NCI-H2227 (cell line): Measurements from ENCODE around the gene KLF11.
"Not testable (repeated sequence)": the region's sequence is repeated elsewhere in the genome, so short reads cannot be mapped to it uniquely, and the experiment has no call there.

Experiments
- DNase-seq: peaks from one replicate; lab custom pipeline; 2025; ENCODE audit not compliant: unreplicated experiment; lab: John Stamatoyannopoulos, UW

Gene KLF11

DNA sequence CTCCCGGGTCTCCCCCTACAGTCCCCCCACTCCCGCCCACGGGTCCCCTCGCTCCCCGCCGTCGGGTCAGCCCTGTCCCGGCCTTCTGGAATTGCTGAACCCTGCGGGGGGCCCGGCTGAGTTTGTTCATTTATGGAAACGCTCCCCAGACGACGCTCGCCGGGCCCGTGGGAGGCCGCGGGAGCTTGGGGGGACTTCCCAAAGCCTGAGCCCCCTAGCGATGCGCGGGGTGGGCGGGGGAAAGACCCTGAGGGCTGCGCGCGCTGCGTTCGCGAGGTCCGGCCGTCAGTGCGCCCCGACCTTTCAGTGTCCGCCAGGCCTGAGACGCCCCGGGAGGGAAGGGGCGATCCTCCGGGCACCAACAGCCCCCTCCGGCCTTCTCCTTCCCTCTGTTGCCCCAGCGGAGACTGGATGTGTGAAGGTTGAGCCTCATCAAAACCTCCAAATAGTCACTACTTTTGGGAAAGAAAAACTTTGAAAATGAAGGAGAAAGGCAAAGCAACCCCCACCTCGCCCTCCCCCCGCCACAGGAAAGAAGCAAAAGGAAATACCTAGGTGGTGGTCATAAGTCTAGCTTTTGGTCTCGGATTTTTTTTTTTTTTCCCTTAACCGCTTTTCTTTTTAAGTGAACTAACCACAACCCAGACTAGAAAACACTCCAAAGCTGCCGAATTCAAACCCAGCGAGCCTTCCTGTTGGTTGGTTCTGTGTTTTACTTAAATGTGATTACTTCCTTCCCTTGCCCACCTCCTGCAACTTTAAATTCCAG, 37.4 kb downstream of the KLF11 start:
- DNase-seq: peak; percentile 45

DNA sequence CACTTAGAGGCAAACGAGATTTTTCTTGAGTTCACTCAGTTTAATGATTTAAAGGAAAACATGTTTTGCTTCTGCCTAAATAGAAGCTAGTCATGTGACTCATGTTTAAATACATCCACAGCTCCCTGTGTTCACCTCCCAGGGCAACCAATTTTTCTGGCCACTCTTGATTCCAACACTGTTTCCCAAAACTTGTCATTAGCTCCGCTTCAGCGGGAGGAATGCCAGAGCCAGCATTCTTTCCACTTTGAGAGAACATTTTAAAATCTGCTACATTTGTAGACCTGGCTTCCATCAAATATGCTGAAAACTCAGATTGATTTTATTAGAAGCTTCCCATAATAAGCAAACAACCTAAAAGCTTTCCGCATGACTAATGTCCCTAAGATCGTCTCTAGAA, 39.7 kb downstream of the KLF11 start:
- DNase-seq: no peak

DNA sequence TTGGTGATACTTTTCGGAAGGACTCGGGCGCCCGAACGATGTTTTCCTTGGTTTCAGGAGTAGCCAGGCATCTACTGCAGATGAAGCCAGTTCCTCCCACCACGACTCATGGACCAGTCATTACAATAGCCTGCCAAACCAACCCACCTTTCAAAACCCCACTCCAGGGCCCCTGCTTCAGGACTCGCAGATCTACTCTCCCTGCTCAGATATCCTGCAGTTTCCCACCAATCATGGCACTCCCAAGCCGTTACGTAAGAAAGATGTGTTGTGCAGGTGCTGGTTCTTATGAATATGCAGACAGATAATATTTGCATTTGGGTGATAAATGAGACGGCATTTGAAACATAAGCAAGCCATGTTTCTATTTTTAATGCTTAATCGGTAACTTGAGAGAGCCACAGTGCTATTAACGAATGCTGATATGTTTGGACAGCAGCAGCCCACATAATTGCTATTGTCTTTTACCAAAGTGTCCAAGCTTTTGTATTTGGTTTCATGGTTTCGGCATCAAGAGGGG, 40.4 kb downstream of the KLF11 start:
- no peak for DNase-seq

DNA sequence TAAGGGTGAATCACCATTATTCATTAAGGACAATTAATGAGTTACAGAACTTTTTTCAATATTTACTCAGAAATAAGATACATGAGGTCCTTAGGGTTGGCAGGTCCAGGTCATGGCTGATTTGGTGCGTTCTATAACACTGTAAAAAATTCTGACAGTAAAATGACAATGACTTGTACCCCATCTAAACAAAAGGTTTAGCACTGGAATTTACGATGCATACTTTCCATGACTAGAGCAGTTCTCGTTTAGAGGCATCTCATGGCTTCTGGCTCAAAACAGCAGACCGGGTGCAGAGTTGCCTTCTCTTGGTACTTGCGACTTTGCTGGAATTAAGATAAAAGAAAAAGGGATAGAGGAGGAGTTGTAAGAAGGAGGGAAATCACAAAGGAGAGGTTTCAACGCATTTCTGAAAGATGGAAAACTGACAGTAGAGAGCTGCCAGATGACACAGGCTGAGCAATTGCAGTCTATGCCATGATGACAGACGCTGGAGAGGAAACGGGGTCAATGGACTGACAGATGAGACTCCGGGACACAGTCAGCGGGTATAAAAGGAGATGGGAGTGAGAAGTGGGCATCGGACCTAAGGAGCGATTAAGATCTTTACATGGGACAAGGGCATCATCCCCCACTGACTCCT, 41.0 kb downstream of the KLF11 start:
- DNase-seq: no peak

DNA sequence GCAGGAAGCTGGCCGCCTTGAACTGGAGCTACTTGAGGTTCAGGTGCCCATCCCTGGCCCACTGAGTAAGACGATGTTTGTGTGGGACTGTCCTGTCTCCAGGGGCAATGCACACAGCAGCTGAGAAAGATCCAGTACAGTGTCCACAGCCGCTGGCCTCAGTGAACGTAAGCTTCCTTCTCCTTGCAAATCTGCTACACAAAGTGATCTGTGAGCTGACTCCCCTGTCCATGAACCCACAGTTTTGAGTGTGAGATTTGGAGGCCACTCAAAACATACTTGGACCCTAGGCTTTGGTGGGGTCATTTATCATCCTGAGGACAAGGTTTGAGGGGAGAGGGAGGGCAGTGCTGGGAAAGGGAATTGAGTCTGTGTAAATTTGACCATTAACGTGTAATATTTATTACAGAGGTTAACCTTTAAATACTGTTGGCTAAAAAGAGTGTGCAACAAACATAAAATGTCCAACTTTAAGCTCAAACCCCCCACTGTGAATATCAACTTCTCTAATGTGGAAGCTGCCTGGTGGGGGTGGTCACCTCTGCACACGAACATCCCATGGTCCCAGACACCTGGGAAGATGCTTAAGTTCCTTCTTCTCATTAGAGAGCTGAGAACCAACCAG, 41.8 kb downstream of the KLF11 start:
- no peak for DNase-seq

DNA sequence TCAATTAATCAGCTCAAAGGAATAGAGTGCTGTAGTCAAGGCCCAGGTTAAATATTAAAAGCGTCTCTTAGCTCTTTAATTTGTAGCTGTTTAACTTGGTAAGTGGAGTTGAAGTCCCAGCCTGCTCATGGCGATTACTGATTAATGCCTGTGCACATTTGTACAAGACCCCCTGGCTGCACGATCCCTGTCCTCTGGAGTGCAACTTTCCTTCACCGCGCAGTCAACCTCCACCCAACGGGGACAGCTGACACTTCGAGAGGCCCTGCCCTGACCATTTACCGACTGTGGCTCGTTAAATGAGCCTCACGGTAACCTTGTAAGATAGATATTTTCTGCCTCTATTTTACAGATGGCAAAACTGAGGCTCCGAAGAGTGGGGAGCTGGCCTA, 42.3 kb downstream of the KLF11 start:
- no peak for DNase-seq

DNA sequence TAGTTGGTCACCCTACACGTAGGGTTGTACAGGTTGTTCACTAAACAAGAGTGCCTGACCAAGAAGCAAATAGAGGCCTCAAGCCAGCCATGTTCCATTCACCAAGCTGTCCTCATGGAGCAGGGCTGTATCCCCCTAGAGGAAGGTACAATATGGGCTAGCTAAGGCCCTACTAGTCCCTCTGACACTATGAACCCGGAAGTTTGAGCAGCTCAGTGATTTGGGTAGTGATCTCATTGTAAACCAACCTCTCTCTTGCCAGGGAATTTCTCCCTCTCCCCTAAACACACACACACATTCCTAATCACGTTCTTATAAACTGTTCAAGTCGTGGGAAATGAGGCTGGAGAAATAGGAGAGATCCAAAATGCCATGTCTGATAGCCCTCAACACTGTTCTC, 43.6 kb downstream of the KLF11 start:
- DNase-seq: no peak

DNA sequence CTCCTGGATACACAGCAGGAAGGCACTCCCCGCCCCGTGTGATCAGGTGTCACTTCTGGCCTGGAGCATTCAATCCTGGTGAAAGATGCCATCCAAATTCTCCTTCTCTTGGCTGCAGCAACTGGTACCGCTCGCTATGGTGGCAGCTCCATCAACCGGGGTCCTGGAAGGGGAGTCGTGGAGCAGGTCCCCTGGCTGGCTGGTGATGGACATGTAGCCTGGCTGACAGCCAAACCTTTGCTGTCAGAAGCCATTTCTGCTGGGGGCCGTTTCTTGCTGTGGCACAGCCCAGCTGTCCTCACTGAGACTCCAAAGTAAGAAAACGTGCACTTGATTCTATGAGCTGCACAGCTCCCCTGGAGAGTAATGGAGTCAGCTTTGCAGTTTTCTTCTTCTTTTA, 44.0 kb downstream of the KLF11 start:
- no peak for DNase-seq

DNA sequence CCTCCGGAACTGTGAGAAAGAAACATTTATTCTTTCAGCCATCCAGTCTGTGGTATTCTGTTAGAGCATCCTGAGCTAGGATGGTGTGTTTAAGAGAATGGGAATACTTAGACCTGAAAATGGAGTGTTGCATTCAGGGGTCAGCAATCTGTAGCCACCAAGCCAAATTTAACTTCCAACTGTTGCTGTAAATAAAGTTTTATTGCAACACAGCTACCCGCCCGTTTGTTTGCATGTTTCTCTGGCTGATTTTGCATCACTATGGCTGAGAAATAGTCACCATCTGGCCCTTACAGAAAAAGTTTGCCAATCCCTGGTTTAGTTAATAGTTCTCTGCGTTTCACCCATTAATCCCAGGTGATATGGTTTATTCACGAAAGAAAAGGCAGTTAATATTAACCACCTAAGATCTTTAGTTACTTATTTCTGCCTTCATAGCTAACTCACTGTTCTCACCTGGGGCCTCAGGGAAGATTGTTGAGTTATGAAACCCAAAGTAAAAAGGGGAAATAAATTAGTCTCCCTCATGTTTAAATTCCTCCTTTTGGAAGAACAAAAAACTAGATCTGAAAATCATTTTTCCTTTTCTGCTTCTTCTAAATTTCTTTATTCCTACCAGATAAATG, 46.3 kb downstream of the KLF11 start:
- DNase-seq: no peak

DNA sequence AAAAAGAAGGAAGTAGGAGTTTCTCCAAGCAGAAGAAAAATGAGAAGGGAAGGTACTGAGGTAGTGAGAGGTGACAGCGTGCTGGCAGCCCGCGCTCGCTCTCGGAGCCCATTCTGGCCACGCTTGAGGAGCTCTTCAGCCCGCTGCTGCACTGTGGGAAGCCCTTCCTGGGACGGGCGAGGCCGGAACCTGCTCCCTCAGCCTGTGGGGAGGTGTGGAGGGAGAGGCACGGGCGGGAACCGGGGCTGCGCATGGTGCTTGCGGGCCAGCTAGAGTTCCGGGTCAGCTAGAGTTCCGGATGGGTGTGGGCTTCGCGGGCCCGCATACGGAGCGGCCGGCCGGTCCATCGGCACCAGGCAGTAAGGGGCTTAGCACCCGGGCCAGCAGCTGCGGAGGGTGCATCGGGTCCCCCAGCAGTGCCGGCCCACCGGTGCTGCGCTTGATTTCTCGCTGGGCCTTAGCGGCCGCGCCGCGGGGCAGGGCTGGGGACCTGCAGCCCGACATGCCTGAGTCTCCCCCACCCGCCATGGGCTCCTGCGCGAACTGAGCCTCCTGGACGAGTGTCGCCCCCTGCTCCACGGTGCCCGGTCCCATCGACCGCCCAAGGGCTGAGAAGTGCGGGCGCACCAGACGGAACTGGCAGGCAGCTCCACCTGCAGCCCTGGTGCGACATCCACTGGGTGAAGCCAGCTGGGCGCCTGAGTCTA, 48.0 kb downstream of the KLF11 start:
- no peak for DNase-seq

DNA sequence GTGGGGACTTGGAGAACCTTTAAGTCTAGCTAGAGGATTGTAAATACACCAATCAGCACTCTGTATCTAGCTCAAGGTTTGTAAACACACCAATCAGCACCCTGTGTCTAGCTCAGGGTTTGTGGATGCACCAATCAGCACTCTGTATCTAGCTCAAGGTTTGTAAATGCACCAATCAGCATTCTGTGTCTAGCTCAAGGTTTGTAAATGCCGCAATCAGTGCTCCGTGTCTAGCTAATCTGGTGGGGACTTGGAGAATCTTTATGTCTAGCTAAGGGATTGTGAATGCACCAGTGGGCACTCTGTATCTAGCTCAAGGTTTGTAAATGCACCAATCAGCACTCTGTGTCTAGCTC, 48.5 kb downstream of the KLF11 start:
- DNase-seq: not testable (repeated sequence)

DNA sequence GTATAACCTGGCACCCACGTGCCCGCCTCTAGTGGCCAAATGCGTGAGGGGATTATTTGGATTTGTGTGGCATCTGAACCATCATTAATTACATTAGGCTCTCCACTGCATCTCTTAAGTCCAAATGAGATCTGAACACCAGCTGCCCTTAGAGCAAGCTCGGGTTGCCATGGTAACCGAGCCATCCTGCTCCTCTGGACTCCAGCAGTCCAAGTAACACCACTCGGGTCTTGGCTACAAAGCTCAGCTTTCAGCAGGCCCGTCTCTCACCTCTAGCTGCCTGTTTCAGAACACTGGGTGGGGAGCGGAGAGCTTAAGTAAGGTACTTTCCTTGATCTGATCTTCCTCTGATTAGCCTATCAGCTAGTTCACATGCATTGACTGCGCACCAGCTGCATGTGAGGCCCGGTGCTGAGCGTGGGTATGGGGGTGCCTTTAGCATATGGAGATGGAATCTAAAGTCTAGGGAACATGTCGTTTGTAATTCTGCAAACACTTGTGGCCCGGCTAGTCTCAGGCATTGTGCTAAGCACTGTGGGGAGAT, 51.0 kb downstream of the KLF11 start:
- peak; percentile 82 for DNase-seq

DNA sequence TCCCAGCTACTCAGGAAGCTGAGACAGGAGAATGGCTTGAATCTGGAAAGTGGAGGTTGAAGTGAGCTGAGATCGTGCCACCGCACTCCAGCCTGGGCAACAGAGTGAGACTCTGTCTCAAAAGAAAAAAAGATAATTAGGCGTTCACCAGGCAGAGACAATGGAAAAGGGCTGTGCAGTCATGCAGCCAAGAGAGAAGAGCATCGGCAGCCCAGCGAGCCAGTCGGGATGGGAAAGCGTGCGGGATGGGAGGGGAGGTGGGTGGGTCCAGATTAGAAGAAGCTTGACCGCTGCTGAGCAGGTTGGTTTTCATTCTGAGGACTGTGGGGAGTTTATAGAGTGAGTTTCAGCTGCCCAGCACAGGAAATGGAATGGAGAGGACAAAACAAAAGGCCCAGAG, 51.8 kb downstream of the KLF11 start:
- no peak for DNase-seq

DNA sequence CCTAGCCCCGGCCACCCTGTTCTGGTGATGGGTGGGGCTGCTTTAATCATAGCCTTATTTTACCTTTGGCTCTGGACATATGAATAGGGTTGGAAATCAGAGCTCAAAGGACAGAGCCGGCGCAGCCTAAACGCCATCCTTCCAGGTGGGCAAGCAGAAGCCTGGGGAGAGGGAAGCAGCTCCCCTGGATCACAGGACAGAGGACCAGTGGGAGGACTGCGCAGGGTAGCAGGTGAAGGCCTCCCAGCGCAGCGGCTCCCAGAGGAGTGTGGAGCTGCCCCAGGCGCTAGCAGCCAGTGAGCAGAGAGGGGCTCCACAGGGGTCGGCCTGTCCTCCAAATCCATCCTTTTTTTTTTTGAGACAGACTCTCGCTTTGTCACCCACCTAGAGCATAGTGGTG, 53.3 kb downstream of the KLF11 start:
- no peak for DNase-seq

DNA sequence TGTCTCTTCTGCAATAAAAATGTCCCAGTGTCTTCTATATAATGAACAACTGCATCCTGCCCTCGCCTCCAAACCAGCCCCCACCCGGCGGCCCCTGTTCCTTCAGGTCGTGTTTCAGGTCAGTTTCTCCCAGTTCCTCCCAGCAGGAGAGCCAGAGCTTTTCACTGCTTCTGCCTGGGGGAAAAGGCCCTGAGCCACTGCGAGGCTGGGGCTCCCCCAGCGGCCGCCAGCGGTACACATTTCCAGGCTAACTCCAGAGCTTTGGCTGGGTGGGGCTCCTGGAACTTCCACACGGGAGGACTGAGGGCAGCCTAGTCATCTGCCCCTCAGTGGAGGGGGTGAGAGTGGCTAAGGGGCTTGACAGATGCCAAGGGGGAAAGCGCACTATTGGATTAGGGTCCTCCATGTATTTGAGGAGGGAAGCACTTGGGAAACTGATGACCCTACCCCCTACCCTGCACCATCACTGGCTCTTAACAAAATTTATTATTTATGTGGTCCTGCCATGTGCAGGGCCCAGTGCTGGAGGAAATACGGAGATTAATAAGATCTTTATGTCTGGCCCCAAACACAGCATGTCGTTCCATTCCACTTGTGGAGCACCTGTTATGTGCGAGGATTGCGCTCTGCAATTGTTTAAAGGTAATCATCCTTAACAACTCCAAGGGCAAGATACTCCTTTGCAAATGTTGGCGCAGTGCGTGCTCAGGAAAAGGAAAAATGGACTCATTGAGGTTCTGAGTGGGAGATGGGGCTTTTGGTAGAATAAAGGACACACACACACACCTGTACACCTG, 54.2 kb downstream of the KLF11 start:
- peak; percentile 76 for DNase-seq

DNA sequence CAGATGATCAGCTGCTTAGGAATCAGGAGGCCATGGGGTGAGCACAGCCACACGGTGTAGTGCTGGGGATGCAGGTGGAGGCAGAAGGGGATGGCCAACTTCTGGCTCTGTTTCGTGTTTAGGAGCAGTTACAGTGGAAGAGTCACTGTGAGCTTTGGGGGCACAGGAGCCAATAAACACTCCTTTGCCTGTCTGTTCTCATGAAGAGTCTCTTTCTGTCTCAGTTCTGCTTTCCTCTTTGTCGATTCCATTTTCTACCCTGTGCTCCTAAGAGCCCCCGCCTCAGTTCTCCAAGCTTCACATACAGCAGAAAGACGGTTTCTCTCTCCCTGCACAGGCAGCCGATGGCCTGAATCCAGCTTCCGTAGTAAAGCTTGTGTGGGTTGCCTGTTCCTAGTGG, 58.1 kb downstream of the KLF11 start:
- no peak for DNase-seq

DNA sequence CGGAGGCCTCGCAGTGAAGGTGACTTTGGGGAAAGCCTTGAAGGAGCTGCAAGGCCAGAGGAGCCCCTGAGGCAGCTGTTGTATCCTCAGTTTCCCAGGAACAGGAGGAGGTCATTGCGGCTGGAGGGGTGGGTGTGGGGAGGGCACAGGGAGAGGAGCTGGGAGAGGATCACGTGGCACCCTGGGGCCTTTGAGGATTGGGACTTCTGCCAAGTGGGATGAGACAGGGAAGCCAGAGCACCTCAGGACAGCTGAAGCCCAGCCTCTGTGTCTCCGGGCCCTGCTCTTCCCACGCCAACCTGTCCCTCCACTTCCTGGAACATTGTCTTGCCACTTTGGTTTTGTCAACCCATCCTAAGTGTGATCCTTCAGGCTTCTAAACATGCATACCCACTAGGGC, 59.8 kb downstream of the KLF11 start:
- no peak for DNase-seq
